GM18520 (cell line): ENCODE data around the gene CDKN2AIPNL.
"Not testable (repeated sequence)": the region's sequence is repeated elsewhere in the genome, so short reads cannot be mapped to it uniquely, and the experiment has no call there.

Source experiments
- ATAC-seq: cut with Tn5 transposase; IDR thresholded peaks from one replicate; pipeline ENCODE4 v1.9.1; 2021; ENCODE audit not compliant: unreplicated experiment

The CDKN2AIPNL gene

GRCh38 chr5:134403951-134404350 is 7.7 kb downstream of the CDKN2AIPNL start:
- no peak for ATAC-seq

- ATAC-seq, result no peak
Measured at GRCh38 chr5:134398609-134399155, 13.0 kb downstream of the CDKN2AIPNL start.

- ATAC-seq, result no peak
Measured at GRCh38 chr5:134397196-134397595, 14.5 kb downstream of the CDKN2AIPNL start.

GRCh38 chr5:134396274-134396673 is 15.4 kb downstream of the CDKN2AIPNL start:
- no peak for ATAC-seq

GRCh38 chr5:134394932-134395331 is 16.7 kb downstream of the CDKN2AIPNL start:
- ATAC-seq, result no peak

GRCh38 chr5:134392301-134392700 is 19.4 kb downstream of the CDKN2AIPNL start:
- ATAC-seq, result no peak

- no peak for ATAC-seq
Measured at GRCh38 chr5:134387443-134387842, 24.2 kb downstream of the CDKN2AIPNL start.

- ATAC-seq, result no peak
Measured at GRCh38 chr5:134383980-134384697, 27.5 kb downstream of the CDKN2AIPNL start.

GRCh38 chr5:134382204-134382603 is 29.5 kb downstream of the CDKN2AIPNL start:
- ATAC-seq, result not testable (repeated sequence)

GRCh38 chr5:134380346-134380745 is 31.3 kb downstream of the CDKN2AIPNL start:
- no peak for ATAC-seq

GRCh38 chr5:134374232-134374631 is 37.4 kb downstream of the CDKN2AIPNL start:
- no peak for ATAC-seq

GRCh38 chr5:134373633-134374032 is 38.0 kb downstream of the CDKN2AIPNL start:
- ATAC-seq, result not testable (repeated sequence)

- no peak for ATAC-seq
Measured at GRCh38 chr5:134371834-134372340, 39.8 kb downstream of the CDKN2AIPNL start.

GRCh38 chr5:134370871-134371833 is 40.5 kb downstream of the CDKN2AIPNL start, which contains the start of gene UBE2B:
TSS of gene UBE2B (plus strand) at chr5:134371569. CDS start at chr5:134371596, 27 bp downstream.
- peak; percentile 65 for ATAC-seq

GRCh38 chr5:134370311-134370870 is 41.3 kb downstream of the CDKN2AIPNL start:
- peak; percentile 7 for ATAC-seq

- no peak for ATAC-seq
Measured at GRCh38 chr5:134365604-134366003, 46.1 kb downstream of the CDKN2AIPNL start.

GRCh38 chr5:134355681-134356080 is 56.0 kb downstream of the CDKN2AIPNL start:
- no peak for ATAC-seq
